DMS79 (cell line): ENCODE data around the gene NDUFS7.
"Not testable (repeated sequence)": the region's sequence is repeated elsewhere in the genome, so short reads cannot be mapped to it uniquely, and the experiment has no call there.

Source experiments
- DNase-seq: peaks from one replicate; lab custom pipeline; 2025; lab: John Stamatoyannopoulos, UW

Gene NDUFS7

GRCh38 chr19:1432507-1432887, 48.8 kb downstream of the NDUFS7 start:
- no peak for DNase-seq

DNA sequence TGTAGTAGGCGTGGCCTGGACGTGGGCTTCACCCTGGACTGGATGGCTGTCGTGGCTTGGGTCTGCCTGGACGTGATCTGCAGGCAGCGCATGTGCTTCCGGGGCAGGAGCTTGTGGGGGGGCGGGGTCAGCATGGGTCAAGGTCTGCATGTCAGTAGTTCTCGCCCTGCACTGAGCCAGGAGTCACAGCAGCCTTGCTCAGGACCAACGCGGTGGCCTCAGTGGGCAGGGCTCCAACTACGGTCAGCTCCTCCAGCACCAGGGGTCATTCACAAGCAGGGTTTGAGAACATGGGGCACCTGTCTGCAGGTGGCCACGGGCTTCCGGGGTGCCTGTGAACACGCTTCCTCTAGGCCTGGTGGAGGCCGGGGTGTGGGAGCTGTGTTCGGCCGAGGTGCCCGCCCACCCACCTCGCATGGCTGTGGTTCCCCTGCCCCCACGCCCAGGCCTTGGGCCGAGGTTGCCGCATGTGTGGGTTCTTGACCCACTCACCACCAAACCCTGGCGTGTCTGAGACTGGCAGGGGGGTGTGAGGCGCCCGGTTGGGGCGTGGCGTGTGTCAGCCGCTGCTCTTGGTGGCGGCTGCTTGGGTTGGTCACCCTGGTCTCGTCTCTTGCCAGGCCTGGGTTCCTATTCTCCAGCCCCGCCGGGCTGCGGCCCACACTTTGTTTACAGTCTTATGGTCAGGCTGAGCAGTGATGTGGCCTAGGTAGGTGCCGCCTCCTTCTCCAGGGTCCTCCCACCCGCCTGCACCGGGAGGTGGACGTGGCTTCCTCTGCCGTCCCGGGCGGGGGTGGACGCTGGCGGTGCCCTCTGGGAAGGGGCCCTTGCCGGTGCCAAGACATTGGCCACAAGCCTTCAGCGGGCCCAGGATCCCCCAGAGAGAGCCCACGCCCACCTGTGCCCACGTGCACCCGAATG, 49.7 kb downstream of the NDUFS7 start:
- DNase-seq = no peak

DNA sequence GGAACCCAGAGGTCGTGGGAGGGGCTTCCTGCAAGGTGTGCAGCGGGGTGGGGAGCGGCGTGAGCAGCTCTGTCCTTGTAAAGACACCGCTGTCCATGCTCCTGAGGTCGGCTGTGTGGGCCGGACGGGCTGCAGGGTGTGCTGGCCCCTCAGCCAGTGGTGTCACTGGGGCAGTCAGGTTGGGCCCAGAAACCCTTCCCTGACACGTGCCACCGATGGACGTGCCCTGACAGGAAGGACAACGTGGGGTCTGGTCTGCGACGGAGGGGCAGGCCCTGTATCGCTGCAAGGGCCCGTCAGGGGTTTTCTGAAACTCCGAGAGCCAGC, 50.3 kb downstream of the NDUFS7 start:
- no peak for DNase-seq

GRCh38 chr19:1434577-1435060, 50.9 kb downstream of the NDUFS7 start:
- DNase-seq = no peak

- no peak for DNase-seq
Measured at GRCh38 chr19:1435378-1435989, 51.8 kb downstream of the NDUFS7 start.

DNA sequence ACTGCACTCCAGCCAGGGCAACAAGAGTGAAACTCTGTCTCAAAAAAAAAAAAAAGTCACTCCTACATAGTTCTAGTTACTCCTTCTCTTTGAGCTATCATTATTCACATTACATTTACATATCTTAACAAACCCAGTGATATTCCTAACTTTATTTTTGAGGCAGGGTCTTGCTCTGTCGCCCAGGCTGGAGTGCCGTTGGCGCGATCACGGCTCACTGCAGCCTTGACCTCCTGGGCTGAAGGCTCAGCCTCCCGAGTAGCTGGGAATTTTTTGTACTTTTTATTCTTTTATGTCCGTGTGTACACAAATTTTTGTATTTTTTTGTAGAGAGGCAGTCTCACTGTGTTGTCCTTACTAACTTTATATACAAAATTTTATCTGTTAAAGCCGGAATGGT, 53.9 kb downstream of the NDUFS7 start:
- no peak for DNase-seq

DNA sequence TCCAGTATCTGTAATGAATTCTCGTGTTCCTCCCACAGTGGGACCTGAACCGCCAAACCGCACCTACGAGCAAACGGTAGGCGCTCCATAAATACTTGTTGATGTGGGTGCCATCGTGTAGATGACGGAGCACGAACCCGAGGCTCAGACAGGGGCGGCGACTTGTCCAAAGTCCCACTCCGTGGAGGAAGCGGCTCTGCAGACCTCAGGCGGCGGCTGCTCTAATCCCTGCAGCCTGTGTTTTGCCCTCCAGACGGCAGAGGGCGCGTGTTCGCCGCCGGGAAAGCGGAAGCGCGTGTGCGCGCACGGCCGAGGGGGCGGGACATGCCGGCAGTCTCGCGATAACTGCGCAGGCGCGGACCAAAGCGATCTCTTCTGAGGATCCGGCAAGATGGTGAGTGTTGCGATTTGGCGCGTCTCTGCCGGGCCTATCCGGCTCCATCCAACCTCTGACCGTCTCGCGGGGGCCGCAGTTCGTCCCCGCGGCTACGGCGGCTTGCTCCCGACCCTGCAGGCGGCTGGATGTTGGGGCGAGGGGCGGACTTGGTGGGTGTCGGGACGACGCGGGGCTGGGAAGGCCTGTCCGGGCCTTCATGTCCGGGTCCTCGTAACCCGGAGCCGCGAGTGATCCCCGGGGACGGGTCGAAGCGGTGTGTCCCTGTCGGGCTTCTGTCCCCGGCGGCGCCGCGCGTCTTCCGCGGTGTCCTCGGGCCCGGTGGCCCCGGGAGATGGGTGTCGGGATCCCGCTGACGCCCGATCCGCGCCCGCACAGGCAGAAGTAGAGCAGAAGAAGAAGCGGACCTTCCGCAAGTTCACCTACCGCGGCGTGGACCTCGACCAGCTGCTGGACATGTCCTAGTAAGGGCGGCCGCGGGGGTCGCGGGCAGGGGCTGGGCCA, 54.6 kb downstream of the NDUFS7 start, which contains the start of gene RPS15:
RPS15 (plus strand) TSS at position 362 of the 898 bp plus-strand sequence; CDS start at position 392, 30 bp downstream.
- DNase-seq = peak; percentile 80

DNA sequence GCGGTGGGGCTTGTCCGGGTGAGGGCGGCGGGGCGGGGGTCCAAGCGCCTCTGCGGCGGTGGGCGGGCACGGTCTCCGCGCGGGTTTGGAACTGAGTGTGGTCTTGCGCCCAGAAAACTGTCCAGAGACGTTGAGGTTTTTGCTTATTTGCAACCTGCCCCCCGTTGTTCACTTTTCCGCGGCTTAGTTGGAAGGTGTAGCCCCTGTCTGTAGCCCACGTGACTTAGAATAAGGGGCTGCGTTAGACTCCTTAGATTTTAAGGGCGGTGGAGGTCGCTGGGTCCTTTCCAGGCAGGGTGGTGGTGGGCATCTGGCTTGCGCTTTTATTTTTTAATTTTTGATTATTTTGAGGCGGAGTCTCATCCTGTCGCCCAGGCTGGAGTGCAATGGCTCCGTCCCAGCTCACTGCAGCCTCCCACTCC, 55.2 kb downstream of the NDUFS7 start:
- DNase-seq = no peak

GRCh38 chr19:1439525-1440417, 56.1 kb downstream of the NDUFS7 start:
- not testable (repeated sequence) for DNase-seq

DNA sequence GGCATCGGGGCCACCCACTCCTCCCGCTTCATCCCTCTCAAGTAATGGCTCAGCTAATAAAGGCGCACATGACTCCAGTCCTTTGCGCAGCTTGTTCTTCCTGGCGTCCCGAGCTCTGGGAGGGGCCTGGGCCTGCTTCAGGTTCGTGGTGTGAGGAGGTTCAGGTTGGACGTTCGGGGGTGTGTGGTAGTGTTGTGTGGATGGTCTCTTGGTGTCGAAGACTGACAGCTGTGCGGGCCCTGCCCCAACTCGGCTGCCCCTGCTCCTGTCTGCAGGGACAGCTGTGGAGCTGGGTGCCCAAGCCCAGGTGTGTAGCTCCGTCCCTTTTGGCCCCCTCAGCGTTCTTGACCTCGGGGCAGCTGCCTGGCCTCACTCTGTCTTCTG, 56.7 kb downstream of the NDUFS7 start:
- DNase-seq = no peak

DNA sequence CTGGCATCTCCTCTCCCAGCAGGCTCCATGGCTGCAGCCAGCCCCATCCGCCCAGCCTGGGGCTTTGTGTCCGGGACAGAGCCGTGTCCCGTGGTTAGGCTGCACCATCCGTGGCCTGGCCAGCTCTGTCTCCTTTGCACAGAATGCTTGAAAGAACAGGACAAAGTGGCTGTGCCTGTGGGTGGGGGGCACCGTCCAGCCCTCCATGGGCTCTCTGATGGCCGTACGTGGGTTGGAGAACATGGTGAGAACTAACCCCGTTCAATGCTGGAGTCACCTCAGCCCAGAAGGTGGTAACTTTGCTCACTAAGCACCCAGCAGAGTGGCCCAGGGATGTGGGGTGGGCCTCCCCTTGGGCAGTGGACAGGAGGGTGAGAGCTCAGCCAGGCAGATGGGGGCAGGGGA, 57.3 kb downstream of the NDUFS7 start:
- DNase-seq = no peak

DNA sequence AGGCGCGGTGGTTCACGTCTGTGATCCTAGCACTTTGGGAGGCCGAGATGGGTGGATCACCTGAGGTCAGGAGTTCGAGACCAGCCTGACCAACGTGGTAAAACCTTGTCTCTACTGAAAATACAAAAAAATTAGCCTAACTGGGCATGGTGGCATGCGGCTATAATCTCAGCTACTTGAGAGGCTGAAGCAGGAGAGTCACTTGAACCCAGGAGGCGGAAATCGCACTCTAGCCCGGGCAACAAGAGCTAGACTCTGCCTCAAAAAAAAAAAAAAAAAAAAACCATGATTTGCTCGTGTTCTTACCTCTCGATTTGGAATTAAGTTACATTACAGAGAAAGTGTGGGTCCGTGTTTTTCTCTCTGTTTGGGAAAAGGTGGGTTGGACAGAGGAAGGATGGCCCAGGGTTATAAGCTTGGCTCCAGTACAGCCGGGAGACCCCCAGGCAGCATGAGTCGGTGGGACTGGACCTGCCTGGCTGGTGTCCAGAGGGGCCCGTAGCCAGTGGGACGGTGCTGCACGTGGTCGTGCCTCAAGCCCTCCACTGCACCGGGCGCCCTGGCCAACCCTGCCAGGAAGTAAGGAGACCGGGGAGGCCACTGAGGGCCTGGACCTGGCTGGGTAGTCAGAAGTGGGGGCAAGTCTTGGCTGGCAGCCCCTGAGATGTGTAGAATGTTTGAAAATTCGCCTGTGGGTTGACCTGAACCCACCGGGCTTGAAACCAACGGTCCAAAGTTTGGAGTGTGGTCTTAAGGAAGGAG, 58.2 kb downstream of the NDUFS7 start:
- no peak for DNase-seq
